LNCAP (cell line): Measurements from ENCODE around the gene ZCCHC24.

ENCODE experiments used
- CTCF ChIP-seq: fragments of 450-650 bp; IDR thresholded peaks from 2 replicates; pipeline ENCODE4 v1.5.1; 2017; ENCODE audit warnings: mild to moderate bottlenecking

Gene ZCCHC24

DNA sequence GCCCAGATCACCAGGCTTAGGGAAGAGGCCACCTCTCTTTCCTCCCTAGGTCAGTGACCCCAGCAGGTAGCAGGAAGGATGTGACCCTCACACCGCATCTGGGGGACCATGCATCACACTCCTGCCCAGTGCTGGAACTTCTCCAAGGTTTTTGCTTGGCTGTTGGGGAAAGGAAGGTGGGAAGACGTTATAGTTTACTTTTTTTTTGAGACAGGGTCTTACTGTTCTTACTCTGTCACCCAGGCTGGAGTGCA lies 8.6 kb downstream of the ZCCHC24 start:
- no peak for TF ChIP-seq CTCF

GRCh38 chr10:79436066-79436849 lies 9.2 kb downstream of the ZCCHC24 start:
- TF ChIP-seq CTCF, result no peak

DNA sequence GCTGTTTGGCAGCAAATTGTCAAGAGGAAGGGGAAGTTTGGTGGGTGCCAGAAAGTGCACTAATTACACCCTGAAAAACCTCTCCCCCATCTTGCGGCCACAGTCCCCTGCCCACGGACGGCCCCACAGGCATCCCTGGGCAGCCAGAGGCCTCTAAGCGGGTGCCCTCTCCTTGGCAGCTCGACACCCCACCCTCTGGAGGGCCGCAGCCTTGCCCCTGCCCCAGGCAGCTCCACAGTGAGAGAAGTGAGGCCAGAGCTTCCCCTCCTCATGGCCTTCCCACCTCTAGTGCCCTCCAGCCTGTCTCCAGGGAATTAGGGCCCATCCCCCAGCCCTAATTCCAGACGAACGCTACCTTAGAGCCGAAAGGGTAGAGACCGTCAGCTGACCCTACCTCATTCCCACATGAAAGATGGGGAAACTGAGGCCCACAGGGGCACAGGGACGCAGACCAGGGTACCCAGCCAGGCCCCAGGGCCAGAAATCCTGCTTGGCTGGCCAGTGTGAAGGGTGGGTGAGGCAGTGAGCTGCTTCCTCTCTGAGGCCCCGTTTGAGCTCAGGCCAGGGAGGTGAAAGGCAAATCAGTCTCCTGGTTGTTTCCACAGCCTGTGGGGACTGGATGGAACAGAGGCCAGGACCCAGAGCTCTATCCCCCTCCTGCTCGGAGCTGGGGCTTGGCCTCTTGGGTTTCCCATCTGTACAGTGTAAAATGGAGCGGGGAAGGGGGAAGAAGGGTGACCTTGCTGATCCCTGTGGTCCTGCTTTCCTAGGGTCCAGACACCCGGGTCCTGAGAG lies 10.0 kb downstream of the ZCCHC24 start:
- no peak for TF ChIP-seq CTCF

DNA sequence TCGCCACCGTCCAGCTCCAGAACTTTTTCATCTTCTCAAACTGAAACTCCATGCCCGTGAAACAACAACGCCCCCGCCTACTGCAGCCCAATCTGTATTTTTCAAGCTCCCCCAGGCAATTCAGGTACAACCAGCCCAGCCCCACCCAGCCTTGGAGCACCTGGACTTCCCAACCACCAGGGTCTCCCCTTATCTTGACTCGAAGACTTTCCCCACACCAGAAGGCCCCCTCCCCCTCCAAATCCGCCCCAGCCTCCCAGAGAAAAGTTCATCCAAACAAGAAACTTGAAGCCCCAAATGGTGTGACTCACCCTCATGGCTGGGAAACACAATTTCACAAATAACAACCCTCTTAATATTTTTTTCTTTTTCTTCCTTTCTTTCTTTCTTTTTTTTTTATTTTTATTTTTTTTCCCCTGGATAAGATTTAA lies 10.6 kb downstream of the ZCCHC24 start:
- TF ChIP-seq CTCF, result no peak

DNA sequence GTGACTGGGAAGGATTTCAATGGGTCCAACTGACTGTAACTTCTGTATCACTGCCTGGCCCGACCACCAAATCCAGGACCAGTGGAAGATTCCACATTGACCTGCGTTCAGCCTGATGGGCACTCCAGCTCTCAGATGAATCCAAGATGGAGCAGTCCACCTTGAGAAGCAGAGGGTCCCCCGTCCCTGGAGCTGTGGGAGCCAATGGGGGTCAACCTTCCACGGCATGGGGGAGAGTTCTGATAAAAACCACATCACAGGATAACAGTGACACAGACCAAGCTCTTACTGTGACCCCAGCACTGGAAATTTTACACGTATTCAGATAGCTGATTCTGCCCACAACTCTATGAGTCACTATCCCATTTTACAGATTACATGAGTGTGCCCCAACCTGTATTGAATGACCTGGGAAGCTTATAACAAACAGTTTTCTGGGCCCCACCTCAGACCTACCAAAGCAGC lies 11.2 kb downstream of the ZCCHC24 start:
- TF ChIP-seq CTCF, result no peak

- TF ChIP-seq CTCF, result no peak
These were observed 11.9 kb downstream of the ZCCHC24 start for GRCh38 chr10:79433324-79434222.
